HuH-7 (cell line): Measurements from ENCODE around the gene HOXB1.

Experiments
- DNase-seq: peaks from one replicate; pipeline ENCODE4 v3.0.0; 2011; ENCODE audit warnings: low spot score

Gene HOXB1

DNA sequence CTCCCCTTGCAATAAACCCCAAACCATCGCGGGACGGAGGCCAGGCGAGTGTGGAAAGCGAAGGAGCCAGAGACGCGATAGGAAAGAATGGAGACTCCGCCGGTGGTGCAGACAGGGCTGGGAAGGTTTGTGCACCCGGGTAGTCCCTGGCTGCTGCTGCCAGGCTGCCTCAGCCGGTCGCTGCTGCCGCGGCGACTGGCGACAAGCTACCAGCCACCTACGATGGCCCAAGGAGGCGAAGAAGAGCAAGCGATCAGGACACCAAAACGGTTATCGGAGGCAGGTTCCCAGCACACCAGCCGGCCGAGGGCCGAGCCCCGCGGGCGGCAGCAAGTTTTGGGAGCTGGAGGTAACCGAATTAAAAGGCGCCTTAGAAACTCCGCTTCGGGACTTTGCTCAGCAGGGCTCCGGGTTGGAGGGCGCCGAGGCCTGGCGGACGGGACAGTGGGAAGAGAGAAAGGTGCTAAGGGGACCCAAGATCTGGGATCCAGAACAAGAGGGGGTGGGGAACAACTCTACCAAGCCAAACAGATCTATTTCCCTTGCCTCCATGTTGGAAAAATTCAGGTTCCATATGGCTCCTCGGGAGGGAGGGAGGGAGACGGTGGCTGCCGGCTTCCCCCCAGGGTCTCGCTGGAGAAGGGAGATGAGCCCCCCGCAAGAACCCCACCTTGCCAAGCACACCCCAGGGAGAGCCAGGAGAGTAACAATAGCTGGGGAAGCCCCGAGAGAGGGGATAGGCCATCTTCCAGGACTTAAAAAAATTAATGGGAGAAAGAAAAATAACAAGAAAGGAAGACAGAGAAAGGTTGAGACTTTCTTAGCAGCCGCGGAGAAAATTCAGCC, 23.8 kb upstream of the HOXB1 start:
- no peak for DNase-seq

DNA sequence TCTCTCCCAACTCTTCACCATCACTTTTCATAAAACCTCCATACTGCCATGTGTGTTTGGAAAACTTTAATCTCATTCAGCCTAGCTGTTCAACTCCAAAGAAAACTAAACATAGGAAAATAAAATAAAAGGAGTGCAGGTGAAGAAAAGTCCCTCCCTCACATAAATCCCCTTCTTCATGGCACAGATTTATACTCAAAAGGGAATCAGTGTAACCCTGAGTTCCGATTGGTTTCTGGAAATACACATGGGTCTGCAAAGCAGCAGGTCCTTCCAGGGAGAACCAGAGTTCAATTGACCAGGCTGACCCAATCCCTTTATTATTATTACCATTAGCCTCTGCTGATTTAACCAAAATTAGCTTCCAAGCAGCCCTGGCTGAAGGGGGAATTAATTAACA, 23.0 kb upstream of the HOXB1 start:
- DNase-seq = no peak

DNA sequence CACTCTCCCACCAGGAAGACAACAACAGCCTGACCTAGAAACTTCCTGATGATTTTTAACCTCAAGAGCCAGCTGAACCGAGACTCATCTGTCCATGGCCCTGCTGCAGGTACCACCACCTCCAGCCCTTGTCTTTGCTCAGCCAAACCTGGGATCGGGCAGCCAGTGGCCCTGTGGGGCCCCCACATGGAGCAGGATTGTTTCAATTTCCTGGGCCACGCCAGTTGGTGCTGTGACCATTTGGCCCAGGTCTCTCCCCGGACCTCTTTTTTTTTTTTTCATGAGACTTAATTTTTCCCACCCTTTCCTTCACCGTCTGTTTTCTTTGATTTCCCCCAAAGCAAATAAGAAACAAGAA, 22.4 kb upstream of the HOXB1 start:
- DNase-seq = no peak

DNA sequence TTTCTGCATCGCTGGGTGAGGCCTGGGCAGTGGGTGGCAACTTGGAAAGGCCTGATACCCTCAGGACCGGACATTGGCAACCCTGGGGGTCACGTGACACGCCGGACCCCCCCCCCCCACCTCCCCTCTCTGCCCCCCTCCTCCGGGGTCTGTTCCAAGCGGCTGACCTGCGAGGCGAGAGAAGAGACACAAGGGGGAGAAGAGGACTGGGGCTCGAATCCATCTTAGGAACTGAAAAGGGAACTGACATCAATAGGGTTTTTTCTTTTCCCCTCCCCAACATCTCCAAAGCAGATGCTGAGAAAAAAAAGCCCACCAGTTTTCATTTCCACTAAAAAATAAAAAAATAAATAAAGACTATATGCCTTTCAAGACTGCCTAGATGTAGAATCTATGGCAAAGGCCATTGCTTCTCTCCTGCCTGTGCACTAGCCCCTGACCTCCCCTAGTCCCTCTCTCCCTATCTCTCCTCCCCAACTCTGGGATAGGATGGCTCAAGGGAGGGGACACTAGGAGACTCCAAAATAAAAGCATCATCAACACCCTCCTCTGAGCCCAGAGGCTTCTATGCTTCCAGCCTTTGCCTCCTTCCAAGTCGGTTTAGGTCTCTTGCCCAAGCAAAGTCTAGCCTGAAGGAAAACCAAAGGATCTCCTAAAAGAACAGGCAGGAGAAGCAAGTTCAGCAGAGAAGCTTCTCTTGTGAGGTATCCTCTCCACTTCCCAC, 21.8 kb upstream of the HOXB1 start:
- DNase-seq = no peak

DNA sequence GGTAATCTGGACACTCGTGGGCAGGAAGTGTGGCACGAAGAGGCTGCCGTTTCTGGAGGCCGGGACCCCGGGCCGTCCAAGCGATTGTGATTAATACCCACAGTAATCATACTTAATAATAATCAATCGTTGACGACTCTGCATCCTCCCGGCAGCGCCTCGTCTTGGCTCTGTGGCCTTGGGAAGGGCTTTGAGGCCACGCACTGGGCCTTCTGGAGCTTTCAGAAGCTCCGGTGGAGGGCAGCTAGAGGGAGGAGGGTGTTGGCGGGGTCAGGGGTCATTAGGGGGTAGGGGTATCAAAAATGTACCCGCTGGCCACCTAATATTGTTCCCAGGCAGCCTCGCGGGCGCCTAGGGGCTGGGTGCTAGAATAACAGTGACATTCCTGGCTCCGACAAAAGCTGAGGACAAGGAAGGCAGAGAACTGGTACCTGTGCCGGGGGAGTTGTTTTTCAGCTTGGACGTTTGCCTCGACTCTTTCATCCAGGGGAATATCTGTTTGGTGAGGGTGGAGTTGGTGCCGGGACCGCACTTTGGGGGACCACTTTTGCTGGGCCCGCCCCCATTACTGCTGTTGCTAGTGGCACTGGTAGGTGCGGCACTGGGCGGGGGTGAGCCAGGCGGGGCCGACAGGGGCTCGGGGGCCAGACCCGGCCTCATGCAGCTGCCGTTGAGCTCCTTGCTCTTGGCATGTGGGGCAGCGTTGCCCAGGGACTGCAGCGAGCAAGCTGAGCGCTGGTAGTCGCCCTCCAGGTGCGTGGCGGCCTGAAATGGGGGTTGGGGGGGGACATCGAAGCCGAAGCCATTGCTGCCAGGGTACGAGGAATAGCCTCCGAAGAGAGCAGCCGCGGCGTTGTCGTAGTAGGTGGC, 21.0 kb upstream of the HOXB1 start:
- DNase-seq = no peak

- DNase-seq = no peak
Measured at GRCh38 chr17:48551214-48551555, 20.4 kb upstream of the HOXB1 start.

- DNase-seq = no peak
Measured at GRCh38 chr17:48550502-48551213, 19.8 kb upstream of the HOXB1 start.

GRCh38 chr17:48549914-48550501, 19.2 kb upstream of the HOXB1 start:
- no peak for DNase-seq

- DNase-seq = no peak
Measured at GRCh38 chr17:48549281-48549630, 18.4 kb upstream of the HOXB1 start.

DNA sequence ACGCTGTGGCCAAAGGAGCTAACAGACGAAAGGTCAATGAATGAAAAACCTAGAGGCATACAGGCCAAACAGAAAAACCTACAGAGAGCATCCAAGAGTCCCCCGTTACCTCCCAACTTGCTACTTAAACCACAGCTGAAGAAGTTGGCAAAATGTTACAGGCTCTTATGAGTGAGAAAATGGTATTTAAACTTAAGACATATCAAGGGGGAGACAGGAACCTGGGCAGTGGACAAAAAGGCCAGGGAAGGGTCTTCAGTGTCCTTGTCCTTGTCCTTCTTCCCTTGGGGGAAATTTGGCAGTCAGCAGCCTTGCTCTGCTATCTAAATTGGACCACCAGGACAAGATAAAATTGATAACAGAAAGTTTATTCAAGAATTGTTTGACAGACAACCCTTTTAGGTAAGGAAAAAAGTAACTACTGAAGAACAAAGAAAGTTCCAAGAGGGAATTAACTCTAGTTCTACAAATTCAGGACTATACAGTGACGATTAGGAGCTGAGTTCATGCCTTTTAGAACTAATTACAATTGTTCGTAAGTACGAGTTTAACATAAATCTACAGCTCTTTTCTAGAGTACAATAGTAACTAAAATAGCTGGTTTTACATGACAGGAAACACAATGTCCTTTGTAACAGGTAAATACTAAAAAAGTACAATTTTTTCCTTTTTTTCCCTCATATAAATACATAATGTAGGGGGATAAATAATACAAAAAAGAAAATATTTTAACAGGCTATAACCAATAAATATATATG, 17.9 kb upstream of the HOXB1 start:
- no peak for DNase-seq

DNA sequence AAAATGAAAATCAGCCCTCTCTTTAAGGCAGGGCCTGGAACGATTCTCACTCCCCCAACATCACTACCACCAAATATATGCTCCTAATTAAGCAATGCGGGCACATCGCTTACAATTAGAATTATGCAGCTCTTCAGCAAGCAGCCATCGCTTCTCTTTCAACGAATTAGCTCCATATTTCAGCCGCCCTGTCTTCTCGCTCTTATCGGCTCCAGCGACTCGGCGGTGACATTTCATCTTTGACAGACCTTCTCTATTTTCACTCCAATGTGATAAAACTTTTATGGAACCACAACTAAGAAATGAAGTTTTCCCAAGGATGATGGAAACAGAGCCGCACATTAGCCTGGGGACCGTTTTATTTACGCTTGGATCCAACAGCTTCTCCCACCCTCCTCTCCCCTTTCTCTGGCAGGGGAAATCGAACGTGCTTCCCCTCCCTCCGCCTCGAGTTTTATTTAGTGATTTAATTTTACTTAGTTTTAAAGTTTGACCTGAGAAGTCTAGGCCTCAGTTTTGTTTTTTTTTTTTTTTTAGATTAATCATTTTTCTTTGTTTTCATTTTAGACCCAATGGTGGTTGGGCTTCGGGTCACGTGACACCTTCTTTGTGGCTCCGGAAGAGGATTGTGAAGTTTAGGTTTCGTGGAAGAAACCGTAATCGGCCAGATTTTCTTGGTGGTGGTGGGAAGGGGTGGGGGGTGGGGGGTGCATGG, 17.2 kb upstream of the HOXB1 start:
- DNase-seq = no peak

- peak; percentile 73 for DNase-seq
Measured at GRCh38 chr17:48546924-48547807, 16.4 kb upstream of the HOXB1 start.

- DNase-seq = no peak
Measured at GRCh38 chr17:48546137-48546923, 15.5 kb upstream of the HOXB1 start.

- no peak for DNase-seq
Measured at GRCh38 chr17:48545539-48545938, 14.7 kb upstream of the HOXB1 start.

DNA sequence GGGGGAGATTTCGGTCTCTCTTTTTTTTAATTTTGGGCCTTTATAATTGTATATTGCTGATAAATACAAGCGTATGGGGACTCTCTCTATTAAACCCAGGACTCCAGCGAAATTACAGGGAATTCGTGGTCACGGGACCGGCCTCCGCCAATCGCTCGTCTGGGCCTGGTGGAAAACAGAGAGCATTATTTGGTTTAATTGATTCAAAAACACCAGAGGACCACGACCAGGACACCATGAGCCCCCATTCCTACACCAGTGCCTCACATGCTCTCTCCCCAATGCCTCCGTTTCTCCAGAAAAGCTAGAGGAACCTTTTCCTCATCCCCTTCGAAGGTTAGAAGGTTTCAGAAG, 14.2 kb upstream of the HOXB1 start, which contains the start of gene HOXB2:
HOXB2 (minus strand) TSS at position 88 of the 354 bp plus-strand sequence. CDS start 198 bp downstream, outside the sequence.
- DNase-seq = no peak

DNA sequence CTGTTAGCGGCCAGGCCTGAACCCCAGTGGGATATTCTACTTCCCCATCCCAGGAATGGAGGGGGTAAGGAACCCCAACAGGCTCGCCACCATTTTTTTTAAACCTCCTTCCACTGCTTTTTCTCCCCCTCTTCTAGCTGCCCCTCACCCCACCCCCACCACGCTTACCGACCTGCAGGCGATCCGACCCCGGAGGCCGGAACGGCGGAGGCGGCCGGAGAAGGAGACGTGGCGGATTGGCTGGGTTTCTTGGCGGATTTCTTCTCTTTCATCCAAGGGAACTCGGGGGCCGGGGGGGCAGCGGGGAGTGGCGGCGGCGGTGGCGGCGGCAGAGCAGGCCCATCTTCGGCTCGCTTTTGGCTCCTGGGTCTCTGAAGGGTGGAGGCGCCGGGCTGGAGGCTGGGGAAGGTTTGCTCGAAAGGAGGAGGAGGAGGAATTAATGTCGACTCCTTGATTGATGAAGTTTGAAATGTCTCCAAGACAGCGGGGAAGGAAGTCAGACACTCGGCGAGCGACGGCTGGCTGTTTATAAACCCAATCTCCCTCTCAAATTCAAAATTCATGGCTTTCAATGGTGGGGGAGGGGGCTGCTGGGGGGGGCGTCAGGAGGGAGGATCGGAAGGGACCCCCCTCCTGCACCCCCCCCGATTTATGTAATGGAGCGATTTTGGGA, 13.7 kb upstream of the HOXB1 start:
- DNase-seq = no peak

DNA sequence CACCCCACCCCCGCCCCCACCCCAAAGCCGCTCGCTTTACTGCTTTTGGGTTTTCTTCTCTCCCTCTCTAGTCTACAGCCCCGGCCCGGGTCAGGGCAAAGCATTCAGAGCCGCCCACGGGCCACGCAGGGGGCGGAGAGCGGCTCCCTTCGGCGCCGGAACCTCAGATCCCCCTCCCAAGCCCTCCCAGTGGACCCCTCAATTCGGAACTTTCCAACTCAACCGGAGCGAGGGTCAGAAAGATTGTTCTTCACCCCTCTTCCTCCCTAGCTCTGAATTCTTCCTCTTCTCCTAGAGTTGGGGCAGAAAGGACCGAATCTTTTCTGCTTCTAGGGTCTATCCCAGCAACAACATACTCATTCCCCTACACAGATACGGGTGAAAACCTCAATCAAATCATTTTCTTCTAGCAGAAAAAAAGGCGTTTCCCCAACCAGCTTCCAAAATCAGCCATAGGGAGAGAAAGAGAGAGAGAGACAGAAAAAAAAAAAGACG, 13.1 kb upstream of the HOXB1 start:
- no peak for DNase-seq
